Stimulated activated CD4-positive, alpha-beta T cell treated with anti-CD3 and anti-CD28 coated beads, Interleukin-1b, Interleukin-23, amount 100 ng/mL, for 4 hours (primary cell): ENCODE data around the gene CCNQ.
A peak's percentile ranks its signal among the peaks of the same experiment; 100 is the strongest.

Experiments used
- DNase-seq, 2 donors: peaks; one replicate each; pipeline ENCODE4 v3.0.0-alpha.2; 2020; ENCODE audit warnings: low read depth in 2 of 2

The CCNQ gene

GRCh38 chrX:153596981-153597750, 1.8 kb downstream of the CCNQ start:
- DNase-seq = no peak

GRCh38 chrX:153595859-153596857, 2.8 kb downstream of the CCNQ start:
- no peak for DNase-seq

GRCh38 chrX:153595387-153595786, 3.6 kb downstream of the CCNQ start:
- no peak for DNase-seq

- DNase-seq = no peak
These were observed 5.0 kb downstream of the CCNQ start for GRCh38 chrX:153593811-153594500.

GRCh38 chrX:153592966-153593688, 5.8 kb downstream of the CCNQ start:
- DNase-seq = no peak

GRCh38 chrX:153592091-153592833, 6.7 kb downstream of the CCNQ start:
- no peak for DNase-seq

- no peak for DNase-seq
These were observed 7.7 kb downstream of the CCNQ start for GRCh38 chrX:153590961-153591956.

- no peak for DNase-seq
These were observed 10.0 kb downstream of the CCNQ start for GRCh38 chrX:153588782-153589446.

- DNase-seq = no peak
These were observed 10.7 kb downstream of the CCNQ start for GRCh38 chrX:153588021-153588781.

- DNase-seq = no peak
These were observed 11.6 kb downstream of the CCNQ start for GRCh38 chrX:153587342-153587741.

GRCh38 chrX:153585827-153586226, 13.1 kb downstream of the CCNQ start:
- DNase-seq = no peak

- no peak for DNase-seq
These were observed 15.5 kb downstream of the CCNQ start for GRCh38 chrX:153583433-153583832.

- DNase-seq = peak; percentile 41 to 44
These were observed 16.0 kb downstream of the CCNQ start for GRCh38 chrX:153582896-153583295.

GRCh38 chrX:153580700-153581386, 18.1 kb downstream of the CCNQ start:
- no peak for DNase-seq

GRCh38 chrX:153578889-153579288, 20.1 kb downstream of the CCNQ start:
- no peak for DNase-seq

- DNase-seq = no peak
These were observed 20.6 kb downstream of the CCNQ start for GRCh38 chrX:153578200-153578835.

GRCh38 chrX:153576961-153577360, 22.0 kb downstream of the CCNQ start:
- no peak for DNase-seq
